PC-3 (cell line): ENCODE results near the gene GPD1. TPM values are rescaled to one million over a fixed set of nuclear protein-coding genes. Genes with fewer than 3 reads are reported as not detected.

Experiments
- ATAC-seq: fragments of 200-7000 bp; cut with Tn5 transposase; 2 replicates; pipeline ENCODE4 v1.9.1; 2020; ENCODE audit warnings: mild to moderate bottlenecking, moderate library complexity
- BruUV-seq: library from RNA; stranded (reverse); fragments of 400-500 nt; replicated peaks from 2 replicates; lab custom pipeline; 2021; lab: Mats Ljungman, UMichigan
- CTCF ChIA-PET: fragments of 300-600 bp; sonication (Branson Sonifier 250); formaldehyde crosslinking; loops from one replicate; lab custom pipeline; 2022; ENCODE audit warnings: antibody characterized with exemption; lab: Charles Lee
- POLR2A ChIA-PET: fragments of 300-600 bp; sonication (Branson Sonifier 250); formaldehyde crosslinking; loops from one replicate; lab custom pipeline; 2022; ENCODE audit warnings: antibody characterized with exemption; ENCODE audit not compliant: unreplicated experiment; lab: Charles Lee
- DNase-seq: peaks from one replicate; pipeline ENCODE4 v3.0.0-alpha.2; 2015
- H2AFZ ChIP-seq: fragments of 300-600 bp; sonication (generic); 2 replicates; pipeline ENCODE4 v1.6.0; 2016; ENCODE audit warnings: antibody characterized with exemption, low read length
- H3F3A ChIP-seq: fragments of 300-600 bp; sonication (generic); one replicate; pipeline ENCODE4 v1.6.0; 2017; ENCODE audit warnings: antibody characterized with exemption, low read length, control low read depth, mild to moderate bottlenecking; ENCODE audit not compliant: unreplicated experiment
- H3K27ac ChIP-seq: fragments of 300-600 bp; sonication (generic); 2 replicates; pipeline ENCODE4 v1.5.1; 2016; ENCODE audit warnings: mild to moderate bottlenecking, low read length
- H3K27me3 ChIP-seq: fragments of 300-600 bp; sonication (generic); 2 replicates; pipeline ENCODE4 v1.6.1; 2016; ENCODE audit warnings: low read length, mixed read lengths
- H3K36me3 ChIP-seq: fragments of 300-600 bp; sonication (generic); 2 replicates; pipeline ENCODE4 v1.6.1; 2016; ENCODE audit warnings: low read depth, mixed run types, low read length, mixed read lengths
- H3K4me1 ChIP-seq: fragments of 300-600 bp; sonication (generic); 2 replicates; pipeline ENCODE4 v1.5.1; 2016; ENCODE audit warnings: low read length; ENCODE audit not compliant: insufficient read depth
- H3K4me2 ChIP-seq: fragments of 300-600 bp; sonication (generic); 2 replicates; pipeline ENCODE4 v1.6.0; 2016; ENCODE audit warnings: low read length
- H3K4me3 ChIP-seq: fragments of 300-600 bp; sonication (generic); 2 replicates; pipeline ENCODE4 v1.5.1; 2016; ENCODE audit warnings: mild to moderate bottlenecking, low read length, mixed read lengths
- H3K79me2 ChIP-seq: fragments of 300-600 bp; sonication (generic); 2 replicates; pipeline ENCODE4 v1.6.1; 2017; ENCODE audit warnings: low read length, mixed read lengths
- H3K9ac ChIP-seq: fragments of 300-600 bp; sonication (generic); 2 replicates; pipeline ENCODE4 v1.6.0; 2016; ENCODE audit warnings: mild to moderate bottlenecking, low read length
- H3K9me2 ChIP-seq: fragments of 300-600 bp; sonication (generic); replicated peaks from 2 replicates; pipeline ENCODE4 v1.6.1; 2016; ENCODE audit warnings: mixed run types, low read length, mixed read lengths
- H3K9me3 ChIP-seq: fragments of 300-600 bp; sonication (generic); 2 replicates; pipeline ENCODE4 v1.6.1; 2016; ENCODE audit warnings: low read length, mixed read lengths
- H4K20me1 ChIP-seq: fragments of 300-600 bp; sonication (generic); 2 replicates; pipeline ENCODE4 v1.6.1; 2016; ENCODE audit warnings: low read length, mixed read lengths
- EZH2 ChIP-seq: fragments of 300-600 bp; sonication (generic); IDR thresholded peaks from one replicate; pipeline ENCODE4 v1.6.1; 2017; ENCODE audit warnings: antibody characterized with exemption, mild to moderate bottlenecking, low read length; ENCODE audit not compliant: unreplicated experiment
- EZH2phosphoT487 ChIP-seq: fragments of 300-600 bp; sonication (generic); IDR thresholded peaks from 2 replicates; pipeline ENCODE4 v1.6.1; 2018; ENCODE audit warnings: mild to moderate bottlenecking, antibody characterized with exemption, low read length, borderline replicate concordance
- intact Hi-C: fragments of 100-400 bp; cut with micrococcal nuclease; formaldehyde crosslinking; loops from 2 replicates; pipeline ENCODE4 v1.9.0; 2023
- total RNA-seq: library from RNA; depleted of rRNA; stranded (reverse); fragments of >200 nt; gene quantifications from 2 replicates; pipeline ENCODE4 v1.2.3, GENCODE V29; 2014
- TF ChIP-seq, protein P1 (sequence below): fragments of 300-600 bp; sonication (generic); conservative IDR thresholded peaks from 2 replicates; pipeline ENCODE4 v1.5.1; 2017; ENCODE audit warnings: antibody characterized with exemption, low read depth, mild to moderate bottlenecking, low read length

The GPD1 gene
- total RNA-seq, 1 experiment from 2014 or later = 0.11 TPM

DNA sequence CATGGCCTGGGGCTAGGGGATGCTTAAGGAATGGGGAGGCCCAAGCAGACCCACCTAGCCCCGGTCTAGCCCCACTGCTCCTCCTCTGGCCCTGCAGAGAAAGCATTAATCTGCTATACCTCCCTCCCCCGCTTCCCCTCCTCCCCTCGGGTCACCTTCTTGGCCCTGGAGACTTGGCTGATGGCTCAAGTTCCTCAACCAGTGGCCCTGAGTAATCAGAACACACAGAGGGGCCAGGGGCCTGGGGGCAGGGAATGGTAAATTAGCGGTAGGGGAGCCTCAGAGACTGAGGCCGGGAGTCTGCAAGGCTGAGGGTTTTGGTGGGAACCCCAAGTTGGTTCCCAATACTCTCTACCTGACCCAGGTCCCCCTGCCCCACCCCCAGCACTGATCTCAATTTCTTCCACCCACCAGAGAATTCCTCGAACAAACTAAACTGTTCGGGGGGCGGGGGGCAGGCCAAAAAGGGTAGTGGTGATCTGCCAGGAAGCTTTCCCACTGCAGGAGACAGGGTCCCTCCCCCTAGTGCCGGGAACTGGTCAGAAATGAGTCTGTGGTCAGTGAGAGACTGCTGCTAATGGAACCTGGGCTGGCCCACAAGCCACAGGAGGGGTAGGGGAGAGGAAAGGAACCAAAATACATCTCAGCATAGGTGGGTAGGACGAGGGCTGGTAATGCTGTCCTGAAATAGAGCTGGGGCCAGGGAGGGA, 31.5 kb upstream of the GPD1 start:
- ATAC-seq (no peak), DNase-seq (no peak)
- intact Hi-C loops = no loop called here
- no peak for TF ChIP-seq EZH2phosphoT487
- TF ChIP-seq, protein P1, sequence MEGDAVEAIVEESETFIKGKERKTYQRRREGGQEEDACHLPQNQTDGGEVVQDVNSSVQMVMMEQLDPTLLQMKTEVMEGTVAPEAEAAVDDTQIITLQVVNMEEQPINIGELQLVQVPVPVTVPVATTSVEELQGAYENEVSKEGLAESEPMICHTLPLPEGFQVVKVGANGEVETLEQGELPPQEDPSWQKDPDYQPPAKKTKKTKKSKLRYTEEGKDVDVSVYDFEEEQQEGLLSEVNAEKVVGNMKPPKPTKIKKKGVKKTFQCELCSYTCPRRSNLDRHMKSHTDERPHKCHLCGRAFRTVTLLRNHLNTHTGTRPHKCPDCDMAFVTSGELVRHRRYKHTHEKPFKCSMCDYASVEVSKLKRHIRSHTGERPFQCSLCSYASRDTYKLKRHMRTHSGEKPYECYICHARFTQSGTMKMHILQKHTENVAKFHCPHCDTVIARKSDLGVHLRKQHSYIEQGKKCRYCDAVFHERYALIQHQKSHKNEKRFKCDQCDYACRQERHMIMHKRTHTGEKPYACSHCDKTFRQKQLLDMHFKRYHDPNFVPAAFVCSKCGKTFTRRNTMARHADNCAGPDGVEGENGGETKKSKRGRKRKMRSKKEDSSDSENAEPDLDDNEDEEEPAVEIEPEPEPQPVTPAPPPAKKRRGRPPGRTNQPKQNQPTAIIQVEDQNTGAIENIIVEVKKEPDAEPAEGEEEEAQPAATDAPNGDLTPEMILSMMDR = no peak
- TF ChIP-seq EZH2 = no peak
- no peaks in the 10 kb centered on the region for H3K36me3 ChIP-seq
- H3K9me2 ChIP-seq = no peaks in the 10 kb centered on the region
- H3K27me3 ChIP-seq = no peaks in the 10 kb centered on the region
- peaks cover 6% of the 10 kb centered on the region for H3K4me1 ChIP-seq
- no peaks in the 10 kb centered on the region for H3K79me2 ChIP-seq
- CTCF ChIA-PET = interaction anchor here (2.2 kb wide), 1 partner anchor 105 kb away, joined by 38 read pairs; no protein-coding TSS in a partner anchor
- no peak overlapping the region for H3K4me3 ChIP-seq
- no peak overlapping the region for H3K4me2 ChIP-seq
- H2AFZ ChIP-seq = no peak overlapping the region
- H3K27ac ChIP-seq = no peak overlapping the region
- no peak overlapping the region for H3K9ac ChIP-seq
- no peaks in the 10 kb centered on the region for H3F3A ChIP-seq
- no peaks in the 10 kb centered on the region for H4K20me1 ChIP-seq
- H3K9me3 ChIP-seq = no peaks in the 10 kb centered on the region
- POLR2A ChIA-PET = no interaction called here
- no TSS peak for BruUV-seq

DNA sequence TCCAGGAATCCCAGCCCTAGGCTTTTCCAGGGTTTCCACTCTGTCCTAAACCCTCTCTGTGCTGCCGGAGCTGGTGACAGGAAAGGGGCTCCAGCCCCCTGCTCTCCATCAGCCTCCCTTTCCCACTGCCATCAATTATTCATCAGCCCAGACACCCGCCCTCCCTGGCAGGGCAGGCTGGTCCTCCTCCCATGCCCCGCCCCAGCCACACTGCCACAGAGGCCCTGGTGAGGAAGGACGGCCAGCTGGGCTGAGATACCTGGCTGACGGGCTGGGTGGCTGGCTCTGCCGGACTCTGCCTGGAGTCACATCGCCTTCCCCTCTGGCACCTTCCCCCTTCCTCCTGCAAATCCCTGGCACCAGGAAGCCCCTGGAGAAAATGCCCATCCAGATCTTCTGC, 30.6 kb upstream of the GPD1 start:
- Histone ChIP-seq H3K9ac (no peak overlapping the region), H3K9me3 (no peaks in the 10 kb centered on the region), H3F3A (no peaks in the 10 kb centered on the region), H3K36me3 (no peaks in the 10 kb centered on the region), H2AFZ (no peak overlapping the region), H3K4me3 (no peak overlapping the region), H4K20me1 (no peaks in the 10 kb centered on the region), H3K4me2 (no peak overlapping the region), H3K9me2 (no peaks in the 10 kb centered on the region), H3K79me2 (no peaks in the 10 kb centered on the region), H3K27ac (no peak overlapping the region), H3K27me3 (no peaks in the 10 kb centered on the region), H3K4me1 (peaks cover 6% of the 10 kb centered on the region)
- no peak for TF ChIP-seq EZH2
- TF ChIP-seq EZH2phosphoT487 = no peak
- TF ChIP-seq, protein P1 = no peak
- no TSS peak for BruUV-seq
- DNase-seq = no peak
- ATAC-seq = no peak
- intact Hi-C loops = no loop called here
- CTCF ChIA-PET = interaction anchor here (1.0 kb wide), 1 partner anchor 40 kb away, joined by 7 read pairs; no protein-coding TSS in a partner anchor
- POLR2A ChIA-PET = no interaction called here

DNA sequence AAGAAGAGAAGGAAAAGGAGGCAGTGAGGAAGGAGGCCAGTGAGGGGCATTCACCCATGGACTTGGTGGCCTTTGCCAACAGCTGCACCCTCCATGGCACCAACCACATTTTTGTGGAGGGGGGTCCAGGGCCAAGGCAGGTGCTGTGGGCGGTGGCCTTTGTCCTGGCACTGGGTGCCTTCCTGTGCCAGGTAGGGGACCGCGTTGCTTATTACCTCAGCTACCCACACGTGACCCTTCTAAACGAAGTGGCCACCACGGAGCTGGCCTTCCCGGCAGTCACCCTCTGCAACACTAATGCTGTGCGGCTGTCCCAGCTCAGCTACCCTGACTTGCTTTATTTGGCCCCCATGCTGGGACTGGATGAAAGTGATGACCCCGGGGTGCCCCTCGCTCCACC, 30.1 kb upstream of the GPD1 start:
- POLR2A ChIA-PET = no interaction called here

More for the DNA sequence above, 30.1 kb upstream of the GPD1 start:
- no peaks in the 10 kb centered on the region for H3K9me3 ChIP-seq
- intact Hi-C loops = no loop called here
- no peak overlapping the region for H2AFZ ChIP-seq
- no peak for DNase-seq
- CTCF ChIA-PET = interaction anchor here (1.0 kb wide), 1 partner anchor 39 kb away, joined by 7 read pairs; no protein-coding TSS in a partner anchor
- no peaks in the 10 kb centered on the region for H3K36me3 ChIP-seq
- TF ChIP-seq EZH2phosphoT487 = no peak
- TF ChIP-seq, protein P1 = no peak
- TF ChIP-seq EZH2 = no peak
- H3K4me3 ChIP-seq = no peak overlapping the region
- no peak overlapping the region for H3K9ac ChIP-seq
- H3K79me2 ChIP-seq = no peaks in the 10 kb centered on the region
- no peak overlapping the region for H3K4me2 ChIP-seq
- H3K9me2 ChIP-seq = no peaks in the 10 kb centered on the region
- no TSS peak for BruUV-seq
- H4K20me1 ChIP-seq = no peaks in the 10 kb centered on the region
- no peaks in the 10 kb centered on the region for H3K27me3 ChIP-seq
- ATAC-seq = no peak
- no peak overlapping the region for H3K27ac ChIP-seq
- peaks cover 6% of the 10 kb centered on the region for H3K4me1 ChIP-seq
- no peaks in the 10 kb centered on the region for H3F3A ChIP-seq
